Peyer's patch (tissue), 4 donors: ENCODE results near the gene PCNT.

Experiments
- CTCF ChIP-seq, 6 experiments: fragments of 450-650 bp in 4 of 6; fragments of 200-600 bp in 2 of 6; sonication (generic) in 1 of 6; IDR thresholded peaks; one replicate each; pipeline ENCODE4 v1.5.1; 2017 to 2019; ENCODE audit warnings: antibody characterized with exemption in 6 of 6, mild to moderate bottlenecking in 3 of 6, moderate library complexity in 1 of 6
- POLR2A ChIP-seq, 2 donors: fragments of 450-650 bp; IDR thresholded peaks; one replicate each; pipeline ENCODE4 v1.5.1; 2017; ENCODE audit warnings: antibody characterized with exemption in 2 of 2, mild to moderate bottlenecking in 2 of 2, moderate library complexity in 2 of 2

DNA sequence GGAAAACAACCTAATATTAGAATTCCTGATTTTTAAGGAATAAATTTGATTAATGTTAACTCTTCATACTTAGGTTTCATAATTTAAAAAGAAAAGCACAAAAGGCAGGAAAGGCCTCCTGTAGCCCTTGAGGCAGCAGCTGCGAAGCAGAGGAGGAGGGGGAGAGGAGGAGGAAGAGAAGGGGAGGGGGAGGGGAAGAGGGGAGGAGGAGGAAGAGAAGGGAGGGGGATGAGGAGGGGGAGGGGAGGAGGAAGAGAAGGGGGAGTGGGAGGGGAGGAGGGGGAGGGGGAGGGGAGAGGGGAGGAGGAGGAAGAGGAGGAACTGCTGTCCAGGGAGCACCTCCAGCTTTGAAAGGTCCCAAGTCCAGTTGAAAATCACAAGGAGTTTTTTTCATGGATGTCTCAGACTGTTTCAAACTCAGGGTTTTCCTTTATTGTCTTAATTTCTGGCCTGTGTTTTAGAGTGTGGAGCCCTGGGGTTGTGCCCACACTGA lies 99.6 kb downstream of the PCNT start:
- no peak for TF ChIP-seq CTCF (IDR thresholded peaks at IDR 0.05)
- TF ChIP-seq POLR2A (IDR thresholded peaks at IDR 0.05): no peak
